ENCODE measurements around the gene PIP5K1C.
"Not testable (repeated sequence)": the region's sequence is repeated elsewhere in the genome, so short reads cannot be mapped to it uniquely, and the experiment has no call there.

PIP5K1C gene

DNA sequence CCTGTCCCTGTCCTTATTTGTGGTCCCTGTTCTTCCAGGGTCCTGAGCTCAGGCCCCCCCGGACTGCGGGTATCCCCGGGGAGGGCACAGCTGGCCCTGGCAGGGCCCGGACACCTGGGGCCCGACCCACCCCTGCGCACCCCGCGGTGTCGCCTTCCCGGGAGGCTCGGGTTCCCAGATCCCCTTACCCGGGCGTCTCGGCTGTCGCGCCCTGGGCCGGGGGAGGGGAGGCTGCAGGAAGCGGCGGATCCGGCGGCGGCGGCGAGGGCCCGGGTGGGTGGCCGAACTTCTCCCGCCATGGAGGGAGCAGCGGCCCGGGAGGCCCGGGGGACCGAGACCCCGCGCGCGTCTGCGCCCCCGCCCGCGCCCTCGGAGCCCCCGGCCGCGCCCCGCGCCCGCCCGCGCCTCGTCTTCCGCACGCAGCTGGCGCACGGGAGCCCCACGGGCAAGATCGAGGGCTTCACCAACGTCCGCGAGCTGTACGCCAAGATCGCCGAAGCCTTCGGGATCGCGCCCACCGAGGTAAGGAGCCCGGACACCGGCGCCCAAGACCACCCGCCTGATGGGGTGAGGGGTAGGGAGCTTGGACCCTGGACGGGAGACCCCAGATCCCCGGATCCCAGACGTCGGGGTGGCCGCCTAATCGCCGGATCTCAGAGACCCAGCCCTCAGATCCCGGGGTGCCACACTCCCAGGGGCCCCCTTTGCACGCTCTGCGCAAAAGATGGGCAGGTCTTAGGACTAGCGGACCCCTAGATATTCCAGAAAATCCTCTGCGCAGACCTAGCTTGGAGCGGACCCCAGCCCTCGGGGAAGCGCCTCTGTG, 114.8 kb downstream of the PIP5K1C start, which contains the start of gene GIPC3:
Gene GIPC3 (plus strand): TSS at position 178 of the 826 bp plus-strand sequence. CDS start 120 bp downstream, at position 298.
- DNase-seq (ENCODE audit: low read depth, low spot score): no peak
- H3K4me3 ChIP-seq (ENCODE audit: low read length): peak within 1 kb of the TSS; percentile 32

DNA sequence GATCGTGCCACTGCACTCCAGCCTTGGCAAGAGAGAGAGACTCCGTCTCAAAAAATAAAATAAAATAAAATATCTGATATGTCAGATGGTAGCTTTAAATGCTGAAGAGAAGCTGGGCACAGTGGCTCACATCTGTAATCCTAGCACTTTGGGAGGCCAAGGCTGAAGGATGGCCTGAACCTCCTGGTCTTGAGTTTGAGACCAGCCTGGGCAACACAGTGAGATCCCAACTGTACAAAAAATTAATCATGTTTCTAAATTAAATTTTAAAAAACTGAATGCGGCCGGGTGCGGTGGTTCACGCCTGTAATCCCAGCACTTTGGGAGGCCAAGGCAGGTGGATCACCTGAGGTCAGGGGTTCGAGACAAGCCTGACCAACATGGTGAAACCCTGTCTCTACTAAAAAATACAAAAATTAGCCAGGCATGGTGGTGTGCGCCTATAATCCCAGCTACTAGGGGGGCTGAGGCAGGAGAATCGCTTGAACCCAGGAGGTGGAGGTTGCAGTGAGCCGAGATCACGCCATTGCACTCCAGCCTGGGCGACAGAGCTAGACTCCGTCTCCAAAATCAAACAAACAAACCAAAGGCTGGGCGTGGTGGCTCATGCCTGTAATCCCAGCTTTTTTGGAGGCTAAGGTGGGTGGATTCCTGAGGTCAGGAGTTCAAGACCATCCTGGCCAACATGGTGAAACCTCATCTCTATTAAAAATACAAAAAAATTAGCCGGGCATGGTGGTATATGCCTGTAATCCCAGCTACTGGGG, 116.0 kb downstream of the PIP5K1C start:
- not testable (repeated sequence) for H3K4me3 ChIP-seq (ENCODE audit: low read length); DNase-seq (ENCODE audit: low read depth, low spot score)

DNA sequence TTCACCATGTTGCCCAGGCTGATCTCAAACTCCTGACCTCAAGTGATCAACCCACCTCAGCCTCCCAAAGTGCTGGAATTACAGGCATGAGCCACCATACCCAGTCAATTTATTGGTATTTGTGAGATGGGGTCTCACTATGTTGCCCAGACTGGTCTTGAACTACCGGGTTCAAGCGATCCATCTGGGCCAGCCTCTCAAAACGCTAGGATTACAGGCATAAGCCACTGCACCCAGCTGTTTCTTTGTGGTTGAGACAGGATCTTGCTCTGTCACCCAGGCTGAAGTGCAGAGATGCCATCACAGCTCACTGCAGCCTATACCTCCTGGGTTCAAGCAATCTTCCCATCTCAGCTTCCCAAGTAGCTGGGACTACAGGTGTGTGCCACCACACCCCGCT, 118.5 kb downstream of the PIP5K1C start:
- not testable (repeated sequence) for DNase-seq (ENCODE audit: low read depth, low spot score); H3K4me3 ChIP-seq (ENCODE audit: low read length)

Measured in Jurkat, Clone E6-1 (cell line).